DOHH2 (cell line): ENCODE results near the gene SEMA3A.

Experiments used
- H3F3A ChIP-seq: fragments of 200-600 bp; sonication (generic), shearing (Covaris generic); 2 replicates; pipeline ENCODE4 v1.6.0; 2016; ENCODE audit warnings: antibody characterized with exemption, mild to moderate bottlenecking; ENCODE audit not compliant: control insufficient read depth, insufficient read depth
- H3K27ac ChIP-seq: fragments of 200-600 bp; sonication (generic); 2 replicates; pipeline ENCODE4 v1.5.1; 2014; ENCODE audit warnings: low read depth, mild to moderate bottlenecking, low read length, moderate library complexity
- H3K27me3 ChIP-seq: fragments of 200-600 bp; sonication (generic); 2 replicates; pipeline ENCODE4 v1.6.1; 2014; ENCODE audit warnings: mild to moderate bottlenecking, low read length, mixed read lengths; ENCODE audit not compliant: control insufficient read depth
- H3K36me3 ChIP-seq: fragments of 200-600 bp; sonication (generic); 2 replicates; pipeline ENCODE4 v1.6.1; 2014; ENCODE audit warnings: mild to moderate bottlenecking, low read length, moderate library complexity, mixed read lengths; ENCODE audit not compliant: control insufficient read depth
- H3K4me1 ChIP-seq: fragments of 200-600 bp; sonication (generic); 2 replicates; pipeline ENCODE4 v1.6.1; 2014; ENCODE audit warnings: mild to moderate bottlenecking, low read length, mixed read lengths; ENCODE audit not compliant: control insufficient read depth
- H3K4me2 ChIP-seq: fragments of 200-600 bp; sonication (generic); 2 replicates; pipeline ENCODE4 v1.6.0; 2014; ENCODE audit warnings: mild to moderate bottlenecking, low read length, moderate library complexity
- H3K4me3 ChIP-seq: fragments of 200-600 bp; sonication (generic); 2 replicates; pipeline ENCODE4 v1.5.1; 2014; ENCODE audit warnings: mild to moderate bottlenecking, low read length, mixed read lengths
- H3K79me2 ChIP-seq: fragments of 200-600 bp; sonication (generic); 2 replicates; pipeline ENCODE4 v1.6.1; 2014; ENCODE audit warnings: mild to moderate bottlenecking, low read length, mixed read lengths; ENCODE audit not compliant: control insufficient read depth
- H3K9me2 ChIP-seq: fragments of 200-600 bp; sonication (generic); replicated peaks from 2 replicates; pipeline ENCODE4 v1.6.1; 2014; ENCODE audit warnings: mild to moderate bottlenecking, low read length, mixed read lengths; ENCODE audit not compliant: control insufficient read depth
- H3K9me3 ChIP-seq: fragments of 200-600 bp; sonication (generic); 2 replicates; pipeline ENCODE4 v1.6.1; 2014; ENCODE audit warnings: antibody characterized with exemption, low read length, mixed read lengths; ENCODE audit not compliant: control insufficient read depth, insufficient read depth
- H4K20me1 ChIP-seq: fragments of 200-600 bp; sonication (generic); 2 replicates; pipeline ENCODE4 v1.6.0; 2014; ENCODE audit warnings: low read depth, mild to moderate bottlenecking, antibody characterized with exemption, low read length, moderate library complexity; ENCODE audit not compliant: control insufficient read depth, insufficient read depth
- CTCF ChIP-seq: fragments of 200-600 bp; sonication (generic); IDR thresholded peaks from one replicate; pipeline ENCODE4 v1.5.1; 2014; ENCODE audit warnings: antibody characterized with exemption, mild to moderate bottlenecking, low read depth, low read length; ENCODE audit not compliant: poor library complexity, severe bottlenecking
- EZH2phosphoT487 ChIP-seq: fragments of 200-600 bp; sonication (generic); IDR thresholded peaks from 2 replicates; pipeline ENCODE4 v1.6.1; 2017; ENCODE audit warnings: borderline replicate concordance, mild to moderate bottlenecking, antibody characterized with exemption, low read length, moderate library complexity, mixed read lengths

Gene SEMA3A

GRCh38 chr7:84144935-84145334 is 49.7 kb downstream of the SEMA3A start:
- H3K4me1 ChIP-seq = no peaks in the 10 kb centered on the region
- no peaks in the 10 kb centered on the region for H3K36me3 ChIP-seq
- H3K4me3 ChIP-seq = no peak overlapping the region
- H3K9me3 ChIP-seq = no peaks in the 10 kb centered on the region
- H3K9me2 ChIP-seq = no peaks in the 10 kb centered on the region
- H3K79me2 ChIP-seq = no peaks in the 10 kb centered on the region
- no peaks in the 10 kb centered on the region for H4K20me1 ChIP-seq
- TF ChIP-seq CTCF (no peak), EZH2phosphoT487 (no peak)
- H3F3A ChIP-seq = no peaks in the 10 kb centered on the region
- H3K4me2 ChIP-seq = no peak overlapping the region
- H3K27me3 ChIP-seq = no peaks in the 10 kb centered on the region
- H3K27ac ChIP-seq = no peak overlapping the region

- H3K4me2 ChIP-seq = no peak overlapping the region
- no peaks in the 10 kb centered on the region for H3K27me3 ChIP-seq
- no peak overlapping the region for H3K27ac ChIP-seq
- H3K9me2 ChIP-seq = no peaks in the 10 kb centered on the region
- no peaks in the 10 kb centered on the region for H3K9me3 ChIP-seq
- no peaks in the 10 kb centered on the region for H3K79me2 ChIP-seq
- no peaks in the 10 kb centered on the region for H3K4me1 ChIP-seq
- TF ChIP-seq EZH2phosphoT487 = no peak
- TF ChIP-seq CTCF = no peak
- H3F3A ChIP-seq = no peaks in the 10 kb centered on the region
- H3K4me3 ChIP-seq = no peak overlapping the region
- H3K36me3 ChIP-seq = no peaks in the 10 kb centered on the region
- H4K20me1 ChIP-seq = no peaks in the 10 kb centered on the region
These were observed 50.1 kb downstream of the SEMA3A start for GRCh38 chr7:84144480-84144879.

- H3K4me2 ChIP-seq = no peak overlapping the region
These were observed 51.9 kb downstream of the SEMA3A start for GRCh38 chr7:84142726-84143125.

More at GRCh38 chr7:84142726-84143125, 51.9 kb downstream of the SEMA3A start:
- no peaks in the 10 kb centered on the region for H4K20me1 ChIP-seq
- no peaks in the 10 kb centered on the region for H3K36me3 ChIP-seq
- H3K79me2 ChIP-seq = no peaks in the 10 kb centered on the region
- no peaks in the 10 kb centered on the region for H3F3A ChIP-seq
- H3K27ac ChIP-seq = no peak overlapping the region
- no peak for TF ChIP-seq CTCF
- TF ChIP-seq EZH2phosphoT487 = no peak
- H3K9me3 ChIP-seq = no peaks in the 10 kb centered on the region
- no peak overlapping the region for H3K4me3 ChIP-seq
- H3K4me1 ChIP-seq = no peaks in the 10 kb centered on the region
- no peaks in the 10 kb centered on the region for H3K9me2 ChIP-seq
- no peaks in the 10 kb centered on the region for H3K27me3 ChIP-seq
